Measurements from ENCODE around the gene NYAP1.

DNA sequence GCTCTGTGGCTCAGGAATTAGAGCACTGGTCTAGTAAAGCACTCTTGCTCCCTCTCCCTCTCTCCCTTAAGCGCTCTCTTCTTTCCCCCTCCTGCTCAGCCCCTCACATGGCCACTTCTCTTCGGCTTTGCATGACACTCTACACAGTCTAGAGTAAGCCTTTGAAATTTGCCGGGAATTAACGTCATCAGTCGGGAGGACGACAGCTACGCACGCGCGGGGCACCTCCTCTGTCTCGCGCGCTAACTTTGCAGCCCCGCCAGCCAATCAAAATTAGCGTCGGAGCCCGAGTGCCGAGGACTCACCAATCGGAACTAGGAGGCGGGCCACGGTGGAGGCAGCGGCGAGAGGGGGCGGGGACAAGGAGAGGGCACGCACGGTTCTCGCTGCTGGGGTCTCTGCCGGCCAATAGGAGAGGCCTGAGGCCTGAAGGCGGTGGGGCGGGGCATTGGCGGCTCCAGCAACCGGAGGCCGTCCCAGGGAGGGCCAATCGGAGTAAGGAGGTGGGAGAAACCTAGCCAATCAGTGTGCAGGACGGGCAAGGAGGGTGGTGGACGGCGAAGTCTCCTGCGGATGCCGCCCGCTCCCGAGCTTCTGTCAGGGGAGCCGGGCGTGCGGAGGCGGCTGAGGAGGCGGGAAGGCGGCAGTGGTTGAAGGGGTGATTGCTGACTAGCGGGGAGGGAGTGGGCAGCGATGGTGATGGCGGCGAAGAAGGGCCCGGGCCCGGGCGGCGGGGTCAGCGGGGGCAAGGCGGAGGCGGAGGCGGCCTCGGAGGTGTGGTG, 55.1 kb downstream of the NYAP1 start, which contains the start of gene AGFG2:
- TF ChIP-seq CTCF (IDR thresholded peaks at IDR 0.05; ENCODE audit: insufficient read depth, low read length, poor library complexity, severe bottlenecking) (no peak), EZH2phosphoT487 (conservative IDR thresholded peaks at IDR 0.05; ENCODE audit: low read length) (no peak)

All from SU-DHL-6 (cell line).